ENCODE data around the gene MED28. TPM values are rescaled to one million over a fixed set of nuclear protein-coding genes. Genes with fewer than 3 reads are reported as not detected.

The MED28 gene
- total RNA-seq, 1 donor from 2014 or later: 98.0 TPM

GRCh38 chr4:17595471-17596005 is 18.9 kb upstream of the MED28 start:
- Mint-ChIP-seq H3K27me3 (ENCODE audit: unreplicated experiment) (no peaks in the 10 kb centered on the region), H3K27ac (ENCODE audit: unreplicated experiment) (no peak overlapping the region), H3K4me3 (ENCODE audit: unreplicated experiment) (no peak overlapping the region), H3K36me3 (ENCODE audit: low read depth, unreplicated experiment) (peaks cover 41% of the 10 kb centered on the region), H3K4me1 (ENCODE audit: unreplicated experiment) (peaks cover 7% of the 10 kb centered on the region), H3K9me3 (ENCODE audit: unreplicated experiment) (no peaks in the 10 kb centered on the region)
- TF ChIP-seq, protein P1, sequence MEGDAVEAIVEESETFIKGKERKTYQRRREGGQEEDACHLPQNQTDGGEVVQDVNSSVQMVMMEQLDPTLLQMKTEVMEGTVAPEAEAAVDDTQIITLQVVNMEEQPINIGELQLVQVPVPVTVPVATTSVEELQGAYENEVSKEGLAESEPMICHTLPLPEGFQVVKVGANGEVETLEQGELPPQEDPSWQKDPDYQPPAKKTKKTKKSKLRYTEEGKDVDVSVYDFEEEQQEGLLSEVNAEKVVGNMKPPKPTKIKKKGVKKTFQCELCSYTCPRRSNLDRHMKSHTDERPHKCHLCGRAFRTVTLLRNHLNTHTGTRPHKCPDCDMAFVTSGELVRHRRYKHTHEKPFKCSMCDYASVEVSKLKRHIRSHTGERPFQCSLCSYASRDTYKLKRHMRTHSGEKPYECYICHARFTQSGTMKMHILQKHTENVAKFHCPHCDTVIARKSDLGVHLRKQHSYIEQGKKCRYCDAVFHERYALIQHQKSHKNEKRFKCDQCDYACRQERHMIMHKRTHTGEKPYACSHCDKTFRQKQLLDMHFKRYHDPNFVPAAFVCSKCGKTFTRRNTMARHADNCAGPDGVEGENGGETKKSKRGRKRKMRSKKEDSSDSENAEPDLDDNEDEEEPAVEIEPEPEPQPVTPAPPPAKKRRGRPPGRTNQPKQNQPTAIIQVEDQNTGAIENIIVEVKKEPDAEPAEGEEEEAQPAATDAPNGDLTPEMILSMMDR (IDR thresholded peaks at IDR 0.05; ENCODE audit: unreplicated experiment): no peak
- DNase-seq (ENCODE audit: low spot score): no peak

DNA sequence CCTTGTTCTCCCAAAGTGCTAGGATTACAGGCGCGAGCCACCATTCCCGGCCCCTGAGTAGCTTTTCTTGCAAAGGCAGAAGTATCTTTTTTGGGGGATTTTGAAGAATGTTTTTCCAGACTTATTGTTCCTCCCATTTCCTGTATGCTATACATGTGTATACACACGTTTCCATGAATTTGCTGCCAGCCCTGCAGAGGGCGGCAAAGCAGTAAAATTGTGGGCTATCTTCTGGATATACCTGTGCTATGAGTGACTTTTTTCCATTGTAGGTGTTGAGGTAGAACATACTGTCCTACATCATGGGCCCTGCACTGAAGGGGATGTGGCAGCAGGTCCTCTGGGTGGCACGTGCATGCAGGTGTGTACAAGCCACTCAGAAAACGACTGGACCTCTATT is 16.9 kb upstream of the MED28 start:
- H3K9me3 Mint-ChIP-seq (ENCODE audit: unreplicated experiment): no peaks in the 10 kb centered on the region
- H3K4me1 Mint-ChIP-seq (ENCODE audit: unreplicated experiment): no peaks in the 10 kb centered on the region
- no peaks in the 10 kb centered on the region for H3K27me3 Mint-ChIP-seq (ENCODE audit: unreplicated experiment)
- peak; percentile 22 for DNase-seq (ENCODE audit: low spot score)
- TF ChIP-seq, protein P1 (IDR thresholded peaks at IDR 0.05; ENCODE audit: unreplicated experiment): peak; percentile 38
- peak overlapping the region; percentile 18 for H3K27ac Mint-ChIP-seq (ENCODE audit: unreplicated experiment)
- peaks cover 37% of the 10 kb centered on the region for H3K36me3 Mint-ChIP-seq (ENCODE audit: low read depth, unreplicated experiment)
- no peak overlapping the region for H3K4me3 Mint-ChIP-seq (ENCODE audit: unreplicated experiment)

GRCh38 chr4:17599826-17600225 is 14.6 kb upstream of the MED28 start:
- Mint-ChIP-seq H3K36me3 (ENCODE audit: low read depth, unreplicated experiment) (peaks cover 34% of the 10 kb centered on the region), H3K4me3 (ENCODE audit: unreplicated experiment) (peak overlapping the region; percentile 14), H3K9me3 (ENCODE audit: unreplicated experiment) (no peaks in the 10 kb centered on the region), H3K27me3 (ENCODE audit: unreplicated experiment) (no peaks in the 10 kb centered on the region), H3K27ac (ENCODE audit: unreplicated experiment) (no peak overlapping the region), H3K4me1 (ENCODE audit: unreplicated experiment) (no peaks in the 10 kb centered on the region)
- TF ChIP-seq, protein P1 (IDR thresholded peaks at IDR 0.05; ENCODE audit: unreplicated experiment): no peak
- DNase-seq (ENCODE audit: low spot score): no peak

GRCh38 chr4:17605236-17605635 is 9.2 kb upstream of the MED28 start:
- H3K9me3 Mint-ChIP-seq (ENCODE audit: unreplicated experiment): no peaks in the 10 kb centered on the region
- TF ChIP-seq, protein P1 (IDR thresholded peaks at IDR 0.05; ENCODE audit: unreplicated experiment): no peak
- H3K4me1 Mint-ChIP-seq (ENCODE audit: unreplicated experiment): no peaks in the 10 kb centered on the region
- no peaks in the 10 kb centered on the region for H3K27me3 Mint-ChIP-seq (ENCODE audit: unreplicated experiment)
- peaks cover 24% of the 10 kb centered on the region for H3K36me3 Mint-ChIP-seq (ENCODE audit: low read depth, unreplicated experiment)
- no peak overlapping the region for H3K27ac Mint-ChIP-seq (ENCODE audit: unreplicated experiment)
- peak overlapping the region; percentile 8 for H3K4me3 Mint-ChIP-seq (ENCODE audit: unreplicated experiment)
- no peak for DNase-seq (ENCODE audit: low spot score)

DNA sequence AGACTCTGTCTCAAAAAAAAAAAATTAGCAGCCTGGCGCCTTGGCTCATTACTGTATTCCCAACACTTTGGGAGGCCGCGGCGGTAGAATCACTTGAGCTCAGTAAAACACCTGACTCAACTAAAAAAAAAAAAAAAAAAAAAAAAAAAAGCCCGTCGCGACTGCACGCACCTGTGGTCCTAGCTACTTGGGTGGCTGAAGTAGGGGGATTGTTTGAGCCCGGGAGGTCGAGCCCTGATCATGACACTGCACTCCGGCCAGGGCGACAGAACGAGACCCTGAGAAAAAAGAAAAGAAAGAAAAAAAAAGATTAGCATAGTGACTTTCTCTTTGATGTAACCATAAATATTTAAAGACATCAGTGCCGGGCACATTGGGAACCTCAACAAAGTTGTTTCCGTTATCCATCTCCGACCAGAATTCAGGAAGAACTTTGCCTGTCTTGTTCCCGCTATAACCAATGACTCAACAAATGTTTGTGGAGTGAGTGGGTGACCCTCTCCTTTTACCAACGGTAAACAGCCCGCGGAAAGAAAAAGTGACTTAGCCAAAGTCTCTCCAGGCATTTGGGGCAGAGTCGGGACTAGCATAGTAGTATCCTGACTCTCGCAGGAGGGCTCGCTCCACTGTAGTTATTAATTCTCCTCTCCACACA is 553 bp upstream of the MED28 start:
- peak overlapping the region; percentile 99 for H3K4me3 Mint-ChIP-seq (ENCODE audit: unreplicated experiment)
- no peaks in the 10 kb centered on the region for H3K9me3 Mint-ChIP-seq (ENCODE audit: unreplicated experiment)
- DNase-seq (ENCODE audit: low spot score): no peak
- peaks cover 17% of the 10 kb centered on the region for H3K36me3 Mint-ChIP-seq (ENCODE audit: low read depth, unreplicated experiment)
- H3K27ac Mint-ChIP-seq (ENCODE audit: unreplicated experiment): peak overlapping the region; percentile 98
- peaks cover 29% of the 10 kb centered on the region for H3K4me1 Mint-ChIP-seq (ENCODE audit: unreplicated experiment)
- TF ChIP-seq, protein P1 (IDR thresholded peaks at IDR 0.05; ENCODE audit: unreplicated experiment): no peak
- H3K27me3 Mint-ChIP-seq (ENCODE audit: unreplicated experiment): peaks cover 13% of the 10 kb centered on the region
